ENCODE measurements around the gene EMX1. TPM values are rescaled to one million over a fixed set of nuclear protein-coding genes. Genes with fewer than 3 reads are reported as not detected.

EMX1 gene
- polyA plus RNA-seq, 3 donors, result not detected

- peaks cover 10% of the 10 kb centered on the region for H4K20me1 ChIP-seq (ENCODE audit: insufficient read depth, low read length)
- peaks cover 67 to 88% of the 10 kb centered on the region in 2 donors for H3K36me3 Mint-ChIP-seq
- H3K9ac ChIP-seq (ENCODE audit: insufficient read depth, low read length, poor library complexity, severe bottlenecking), result no peak overlapping the region
- H3K4me3 ChIP-seq (replicated peaks in 1 of 3; ENCODE audit: low read depth in 2 of 3, low read length in 3 of 3), result no peak overlapping the region
- H3K27ac ChIP-seq (ENCODE audit: low read depth in 1 of 2, low read length in 2 of 2), result no peak overlapping the region
- WGBS (ENCODE audit: insufficient coverage), result 100% methylated on average over 2 of the region's 7 CpGs
- no peaks in the 10 kb centered on the region for H3K9me3 ChIP-seq (replicated peaks in 1 of 2; ENCODE audit: control insufficient read depth in 1 of 2, insufficient read depth in 1 of 2, low read length in 2 of 2)
- peaks cover 38 to 82% of the 10 kb centered on the region in 2 donors for H3K36me3 ChIP-seq (replicated peaks in 1 of 2; ENCODE audit: control insufficient read depth in 1 of 2, insufficient read depth in 2 of 2, low read length in 2 of 2)
- no peak overlapping the region for H2AFZ ChIP-seq (ENCODE audit: insufficient read depth, low read depth, low read length, poor library complexity, severe bottlenecking)
- H3K9me3 Mint-ChIP-seq, result peaks cover 0 to 3% (median 0%) of the 10 kb centered on the region in 7 donors
- H3K27ac Mint-ChIP-seq, result no peak overlapping the region
- peaks cover 29% of the 10 kb centered on the region for H3K4me1 Mint-ChIP-seq
- no peak for TF ChIP-seq CTCF (IDR thresholded peaks at IDR 0.05)
- no peak for DNase-seq
- no peak overlapping the region for H3K4me2 ChIP-seq (replicated peaks; ENCODE audit: extremely low read depth, low read length, poor library complexity, severe bottlenecking)
- H3K79me2 ChIP-seq (ENCODE audit: insufficient read depth, low read length), result no peaks in the 10 kb centered on the region
- intact Hi-C loops (cut with micrococcal nuclease), result no loop called here
- H3K27me3 Mint-ChIP-seq (ENCODE audit: low read depth in 3 of 3), result peaks cover 0 to 3% (median 0%) of the 10 kb centered on the region in 3 donors
- H3K4me1 ChIP-seq (ENCODE audit: control insufficient read depth in 1 of 2, insufficient read depth in 2 of 2, low read length in 2 of 2), result peaks cover 15 to 21% of the 10 kb centered on the region in 2 donors
- H3K27me3 ChIP-seq (ENCODE audit: control insufficient read depth in 2 of 2, insufficient read depth in 2 of 2, low read length in 2 of 2), result no peaks in the 10 kb centered on the region
- H3K4me3 Mint-ChIP-seq, result no peak overlapping the region
Observed at GRCh38 chr2:72962911-72963310, 45.6 kb downstream of the EMX1 start.

- Mint-ChIP-seq H3K36me3 (peaks cover 70 to 88% of the 10 kb centered on the region in 2 donors), H3K4me3 (no peak overlapping the region), H3K9me3 (peaks cover 0 to 3% (median 0%) of the 10 kb centered on the region in 7 donors), H3K27ac (no peak overlapping the region), H3K27me3 (ENCODE audit: low read depth in 3 of 3) (peaks cover 0 to 3% (median 0%) of the 10 kb centered on the region in 3 donors), H3K4me1 (peaks cover 22% of the 10 kb centered on the region)
- H3K36me3 ChIP-seq (replicated peaks in 1 of 2; ENCODE audit: control insufficient read depth in 1 of 2, insufficient read depth in 2 of 2, low read length in 2 of 2), result peaks cover 34 to 88% of the 10 kb centered on the region in 2 donors
- intact Hi-C loops (cut with micrococcal nuclease), result no loop called here
- H2AFZ ChIP-seq (ENCODE audit: insufficient read depth, low read depth, low read length, poor library complexity, severe bottlenecking), result no peak overlapping the region
- peaks cover 3% of the 10 kb centered on the region for H4K20me1 ChIP-seq (ENCODE audit: insufficient read depth, low read length)
- peaks cover 8 to 14% of the 10 kb centered on the region in 2 donors for H3K4me1 ChIP-seq (ENCODE audit: control insufficient read depth in 1 of 2, insufficient read depth in 2 of 2, low read length in 2 of 2)
- no peak overlapping the region for H3K9ac ChIP-seq (ENCODE audit: insufficient read depth, low read length, poor library complexity, severe bottlenecking)
- no peak overlapping the region for H3K4me3 ChIP-seq (replicated peaks in 1 of 3; ENCODE audit: low read depth in 2 of 3, low read length in 3 of 3)
- no peak overlapping the region for H3K27ac ChIP-seq (ENCODE audit: low read depth in 1 of 2, low read length in 2 of 2)
- no peak for DNase-seq
- H3K4me2 ChIP-seq (replicated peaks; ENCODE audit: extremely low read depth, low read length, poor library complexity, severe bottlenecking), result no peak overlapping the region
- no peaks in the 10 kb centered on the region for H3K9me3 ChIP-seq (replicated peaks in 1 of 2; ENCODE audit: control insufficient read depth in 1 of 2, insufficient read depth in 1 of 2, low read length in 2 of 2)
- H3K79me2 ChIP-seq (ENCODE audit: insufficient read depth, low read length), result no peaks in the 10 kb centered on the region
- no peaks in the 10 kb centered on the region for H3K27me3 ChIP-seq (ENCODE audit: control insufficient read depth in 2 of 2, insufficient read depth in 2 of 2, low read length in 2 of 2)
- TF ChIP-seq CTCF (IDR thresholded peaks at IDR 0.05), result no peak
- 96% methylated on average over 9 of the region's 10 CpGs for WGBS (ENCODE audit: insufficient coverage)
Observed at GRCh38 chr2:72963423-72964145, 46.3 kb downstream of the EMX1 start.

Measured in CD14-positive monocyte (primary cell).